Gastroesophageal sphincter (tissue), 3 donors: ENCODE results near the gene PTPRF.

Experiments
- CTCF ChIP-seq, 4 experiments: fragments of 200-600 bp in 2 of 4; fragments of 450-650 bp in 2 of 4; sonication (generic) in 1 of 4; IDR thresholded peaks; one replicate each; pipeline ENCODE4 v1.5.1; 2017 to 2019; ENCODE audit warnings: antibody characterized with exemption in 4 of 4, mild to moderate bottlenecking in 2 of 4, moderate library complexity in 2 of 4
- POLR2A ChIP-seq, 2 donors: fragments of 450-650 bp; IDR thresholded peaks; one replicate each; pipeline ENCODE4 v1.6.1; 2017; ENCODE audit warnings: antibody characterized with exemption in 2 of 2, mild to moderate bottlenecking in 2 of 2, moderate library complexity in 1 of 2

GRCh38 chr1:43611950-43612349 lies 81.3 kb downstream of the PTPRF start:
- TF ChIP-seq CTCF (IDR thresholded peaks at IDR 0.05) (no peak), POLR2A (IDR thresholded peaks at IDR 0.05) (no peak)
